Colonic mucosa (tissue), 4 donors: ENCODE results near the gene SNX27. TPM values are rescaled to one million over a fixed set of nuclear protein-coding genes. Genes with fewer than 3 reads are reported as not detected.

Source experiments
- DNase-seq: peaks from one replicate; pipeline ENCODE4 v3.0.0-alpha.2; 2020
- H3K27ac ChIP-seq: fragments of 200-600 bp; one replicate; pipeline ENCODE4 v1.8.0; 2021
- H3K27me3 ChIP-seq: fragments of 200-600 bp; one replicate; pipeline ENCODE4 v1.8.0; 2021
- H3K36me3 ChIP-seq: fragments of 200-600 bp; one replicate; pipeline ENCODE4 v1.8.0; 2021
- H3K4me1 ChIP-seq: fragments of 200-600 bp; one replicate; pipeline ENCODE4 v1.8.0; 2021; ENCODE audit warnings: mild to moderate bottlenecking
- H3K4me3 ChIP-seq: fragments of 200-600 bp; one replicate; pipeline ENCODE4 v1.8.0; 2021
- H3K9ac ChIP-seq, 2 donors: one replicate each; pipeline ENCODE4 v1.7.0; 2013; ENCODE audit warnings: control low read depth in 2 of 2, low read depth in 2 of 2, low read length in 2 of 2
- H3K9me3 ChIP-seq: fragments of 200-600 bp; one replicate; pipeline ENCODE4 v1.8.0; 2021
- intact Hi-C: fragments of 100-400 bp; cut with DNase I; formaldehyde crosslinking; loops from one replicate; pipeline ENCODE4 v1.14.1; 2022
- total RNA-seq, 2 donors: library from RNA; stranded (reverse); fragmentation: NEBNext Ultra II Directional in 1 of 2; extraction: Animal tissue kit (Norgen Biotek cat#: 25700) in 1 of 2; gene quantifications; one replicate each; pipeline ENCODE4 v1.2.1, GENCODE V29; 2021
- TF ChIP-seq, protein P1 (sequence below): fragments of 200-600 bp; IDR thresholded peaks from one replicate; pipeline ENCODE4 v1.8.0; 2022; ENCODE audit warnings: antibody characterized with exemption, mild to moderate bottlenecking
- donor health status: healthy.
- donor health status: DM: no; HTN: no; CAD: no.
- donor health status: DM: no; HTN: no; CAD: no.

SNX27 gene
- total RNA-seq: 10 to 100 TPM; 28.7 to 32.0 TPM

DNA sequence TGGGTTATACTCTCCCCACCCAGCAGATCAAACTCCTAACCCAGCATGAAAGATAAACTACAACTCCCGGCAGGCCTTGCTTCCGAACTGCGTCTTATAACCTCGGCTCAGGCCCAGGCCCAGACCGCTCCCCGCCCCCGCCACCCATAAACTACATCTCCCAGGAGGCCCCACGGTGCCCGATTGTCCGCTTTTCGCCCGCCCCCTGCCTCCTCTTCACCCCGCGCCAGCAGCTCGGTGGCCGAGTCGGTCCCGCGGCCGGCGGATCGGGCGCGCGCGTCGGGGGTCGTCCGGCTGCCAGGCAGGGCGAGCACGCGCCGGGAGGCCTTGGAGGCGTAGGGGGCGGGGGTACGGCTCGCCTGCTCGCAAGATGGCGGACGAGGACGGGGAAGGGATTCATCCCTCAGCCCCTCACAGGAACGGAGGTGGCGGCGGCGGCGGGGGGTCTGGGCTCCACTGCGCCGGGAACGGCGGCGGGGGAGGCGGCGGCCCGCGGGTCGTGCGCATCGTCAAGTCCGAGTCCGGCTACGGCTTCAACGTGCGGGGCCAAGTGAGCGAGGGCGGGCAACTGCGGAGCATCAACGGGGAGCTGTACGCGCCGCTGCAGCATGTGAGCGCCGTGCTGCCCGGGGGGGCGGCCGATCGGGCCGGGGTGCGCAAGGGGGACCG is at the start of gene SNX27:
SNX27 (plus strand) TSS at position 219 of the 669 bp plus-strand sequence; CDS start at position 371, 152 bp downstream.
- Histone ChIP-seq H3K4me1 (no peaks in the 10 kb centered on the region), H3K9ac (peak within 1 kb of the TSS; percentile 92 to 94), H3K4me3 (peak within 1 kb of the TSS; percentile 98), H3K9me3 (no peaks in the 10 kb centered on the region), H3K36me3 (no peaks in the 10 kb centered on the region), H3K27me3 (no peaks in the 10 kb centered on the region), H3K27ac (peak within 1 kb of the TSS; percentile 85)
- peak; percentile 95 for DNase-seq
- intact Hi-C loops: no loop called here
- TF ChIP-seq, protein P1, sequence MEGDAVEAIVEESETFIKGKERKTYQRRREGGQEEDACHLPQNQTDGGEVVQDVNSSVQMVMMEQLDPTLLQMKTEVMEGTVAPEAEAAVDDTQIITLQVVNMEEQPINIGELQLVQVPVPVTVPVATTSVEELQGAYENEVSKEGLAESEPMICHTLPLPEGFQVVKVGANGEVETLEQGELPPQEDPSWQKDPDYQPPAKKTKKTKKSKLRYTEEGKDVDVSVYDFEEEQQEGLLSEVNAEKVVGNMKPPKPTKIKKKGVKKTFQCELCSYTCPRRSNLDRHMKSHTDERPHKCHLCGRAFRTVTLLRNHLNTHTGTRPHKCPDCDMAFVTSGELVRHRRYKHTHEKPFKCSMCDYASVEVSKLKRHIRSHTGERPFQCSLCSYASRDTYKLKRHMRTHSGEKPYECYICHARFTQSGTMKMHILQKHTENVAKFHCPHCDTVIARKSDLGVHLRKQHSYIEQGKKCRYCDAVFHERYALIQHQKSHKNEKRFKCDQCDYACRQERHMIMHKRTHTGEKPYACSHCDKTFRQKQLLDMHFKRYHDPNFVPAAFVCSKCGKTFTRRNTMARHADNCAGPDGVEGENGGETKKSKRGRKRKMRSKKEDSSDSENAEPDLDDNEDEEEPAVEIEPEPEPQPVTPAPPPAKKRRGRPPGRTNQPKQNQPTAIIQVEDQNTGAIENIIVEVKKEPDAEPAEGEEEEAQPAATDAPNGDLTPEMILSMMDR: no peak

DNA sequence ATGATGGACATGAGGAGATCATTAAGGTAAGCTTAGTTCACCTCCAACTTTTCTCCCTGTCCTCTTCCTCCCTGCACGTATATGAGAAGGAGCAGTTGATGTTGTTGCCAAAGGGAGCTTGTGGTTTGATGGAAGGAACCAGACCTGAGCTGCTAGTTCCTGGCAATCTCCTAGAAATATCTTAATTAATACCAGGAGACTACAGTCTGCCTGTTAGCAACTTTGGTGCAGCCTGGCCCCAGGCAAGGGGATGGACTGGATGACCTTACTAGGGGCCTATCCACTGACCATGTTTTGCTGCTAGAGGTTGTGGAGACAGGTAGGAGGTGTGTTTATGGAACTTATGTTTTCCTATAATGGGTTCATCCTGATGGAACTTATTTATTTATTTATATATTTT is 49.2 kb upstream of the SNX27 start:
- Histone ChIP-seq H3K36me3 (no peaks in the 10 kb centered on the region), H3K27me3 (no peaks in the 10 kb centered on the region), H3K4me1 (no peaks in the 10 kb centered on the region), H3K9ac (no peak overlapping the region), H3K4me3 (no peak overlapping the region), H3K27ac (no peak overlapping the region), H3K9me3 (no peaks in the 10 kb centered on the region)
- intact Hi-C loops: no loop called here
- TF ChIP-seq, protein P1: no peak
- no peak for DNase-seq

DNA sequence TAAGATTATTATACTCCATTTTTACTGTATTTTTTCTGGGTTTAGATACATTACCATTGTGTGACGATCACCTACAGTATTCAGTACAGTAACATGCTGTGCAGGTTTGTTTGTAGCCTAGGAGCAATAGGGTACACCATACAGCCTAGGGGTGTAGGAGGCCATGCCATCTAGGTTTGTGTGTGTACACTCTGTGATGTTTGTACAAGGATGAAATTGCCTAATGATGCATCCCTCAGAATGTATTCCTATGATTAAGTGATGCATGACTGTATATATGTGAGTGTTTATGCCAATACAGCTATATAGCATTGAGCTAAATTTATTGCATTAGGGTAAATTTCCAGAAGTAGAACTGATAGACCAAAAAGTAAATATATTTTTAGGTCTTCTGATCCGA is 48.5 kb upstream of the SNX27 start:
- intact Hi-C loops: no loop called here

DNA sequence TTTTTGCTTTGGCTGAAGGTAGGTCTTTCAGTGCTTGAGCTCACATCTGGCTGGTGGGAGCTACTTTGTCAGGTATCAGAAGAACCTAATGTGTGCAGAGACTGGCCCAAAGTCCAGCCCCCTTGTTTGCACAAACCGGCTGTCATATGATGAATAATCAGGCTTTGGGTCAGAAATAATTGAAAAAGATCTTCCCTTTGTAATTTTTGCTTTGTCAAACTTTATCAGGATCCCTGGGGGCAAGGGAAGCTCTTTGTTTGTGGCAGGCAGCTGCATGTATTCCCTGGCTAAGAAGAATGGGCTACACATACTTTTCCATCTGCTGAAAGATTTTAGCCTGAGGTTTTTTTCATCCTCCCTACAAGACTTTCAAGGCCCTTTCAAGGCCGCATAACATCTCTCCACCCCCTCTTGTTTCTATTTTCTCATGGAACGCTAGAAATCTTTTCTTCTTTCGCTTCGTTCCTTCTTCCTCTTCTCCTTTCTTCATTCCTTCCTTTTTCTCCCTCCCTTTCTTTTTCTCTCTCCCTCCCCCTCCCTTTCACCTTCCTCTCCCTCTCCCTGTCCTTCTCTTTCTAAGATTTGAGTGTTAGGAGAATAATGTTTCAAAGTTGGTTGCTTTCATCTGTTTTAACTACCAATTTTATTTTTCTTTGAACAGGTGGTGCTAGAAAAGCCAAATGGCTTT is 46.2 kb upstream of the SNX27 start:
- TF ChIP-seq, protein P1: no peak
- Histone ChIP-seq H3K27me3 (no peaks in the 10 kb centered on the region), H3K36me3 (no peaks in the 10 kb centered on the region), H3K4me3 (no peak overlapping the region), H3K9ac (no peak overlapping the region), H3K4me1 (peaks cover 7% of the 10 kb centered on the region), H3K9me3 (no peaks in the 10 kb centered on the region), H3K27ac (no peak overlapping the region)
- intact Hi-C loops: no loop called here
- DNase-seq: no peak

More for the DNA sequence above, 48.5 kb upstream of the SNX27 start:
- TF ChIP-seq, protein P1: no peak
- no peak for DNase-seq
- Histone ChIP-seq H3K4me3 (no peak overlapping the region), H3K9ac (no peak overlapping the region), H3K27me3 (no peaks in the 10 kb centered on the region), H3K4me1 (no peaks in the 10 kb centered on the region), H3K36me3 (no peaks in the 10 kb centered on the region), H3K9me3 (no peaks in the 10 kb centered on the region), H3K27ac (no peak overlapping the region)

DNA sequence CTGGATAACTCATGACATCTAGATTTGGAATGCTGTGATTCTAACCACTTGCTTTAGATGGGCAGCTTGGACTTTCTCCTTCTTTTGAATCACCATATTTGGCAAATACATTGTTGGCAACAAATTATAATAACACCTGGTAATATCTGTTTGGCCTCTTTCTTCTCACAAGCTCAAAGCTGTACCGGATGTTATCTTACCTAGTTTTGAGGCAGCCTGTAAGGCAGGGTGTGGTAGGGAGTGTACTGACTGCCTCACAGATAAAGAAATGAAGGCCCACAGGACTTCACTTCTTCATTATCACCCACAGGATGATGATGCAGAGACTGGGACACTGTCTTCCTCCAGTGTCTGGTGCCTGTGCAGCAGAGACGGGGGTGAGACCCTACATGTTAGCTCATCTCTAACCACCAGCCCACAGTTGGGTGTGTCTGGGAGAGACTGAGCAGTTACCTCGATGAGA is 43.2 kb upstream of the SNX27 start:
- H3K4me1 ChIP-seq: peaks cover 7% of the 10 kb centered on the region
- no peaks in the 10 kb centered on the region for H3K36me3 ChIP-seq
- H3K9ac ChIP-seq: peak overlapping the region in 1 of 2 donors; percentile 52
- H3K27me3 ChIP-seq: no peaks in the 10 kb centered on the region
- intact Hi-C loops: no loop called here
- peak; percentile 38 for DNase-seq
- H3K4me3 ChIP-seq: no peak overlapping the region
- H3K9me3 ChIP-seq: no peaks in the 10 kb centered on the region
- TF ChIP-seq, protein P1: no peak
- H3K27ac ChIP-seq: peak overlapping the region; percentile 44
